ENCODE results near the gene ADCK2.
"Not testable (repeated sequence)": the region's sequence is repeated elsewhere in the genome, so short reads cannot be mapped to it uniquely, and the experiment has no call there.

Gene ADCK2

GRCh38 chr7:140653319-140654108, 19.2 kb upstream of the ADCK2 start:
- Histone ChIP-seq H3K27ac (ENCODE audit: low read depth, low read length) (no peak overlapping the region), H3K4me3 (ENCODE audit: low read length) (peak overlapping the region; percentile 43), H3K9ac (ENCODE audit: low read length) (no peak overlapping the region), H3K4me1 (ENCODE audit: control insufficient read depth, insufficient read depth, low read length) (peaks cover 3% of the 10 kb centered on the region), H3K36me3 (ENCODE audit: control insufficient read depth, insufficient read depth, low read length) (no peaks in the 10 kb centered on the region), H3K27me3 (ENCODE audit: control insufficient read depth, insufficient read depth, low read length) (no peaks in the 10 kb centered on the region)

- Histone ChIP-seq H3K9ac (ENCODE audit: low read length) (no peak overlapping the region), H3K27me3 (ENCODE audit: control insufficient read depth, insufficient read depth, low read length) (no peaks in the 10 kb centered on the region), H3K27ac (ENCODE audit: low read depth, low read length) (no peak overlapping the region), H3K4me3 (ENCODE audit: low read length) (no peak overlapping the region), H3K4me1 (ENCODE audit: control insufficient read depth, insufficient read depth, low read length) (peaks cover 3% of the 10 kb centered on the region), H3K36me3 (ENCODE audit: control insufficient read depth, insufficient read depth, low read length) (no peaks in the 10 kb centered on the region)
Measured at GRCh38 chr7:140654109-140654387, 18.7 kb upstream of the ADCK2 start.

GRCh38 chr7:140654661-140655060, 18.1 kb upstream of the ADCK2 start:
- peaks cover 3% of the 10 kb centered on the region for H3K4me1 ChIP-seq (ENCODE audit: control insufficient read depth, insufficient read depth, low read length)
- H3K27me3 ChIP-seq (ENCODE audit: control insufficient read depth, insufficient read depth, low read length), result no peaks in the 10 kb centered on the region
- H3K36me3 ChIP-seq (ENCODE audit: control insufficient read depth, insufficient read depth, low read length), result no peaks in the 10 kb centered on the region
- no peak overlapping the region for H3K27ac ChIP-seq (ENCODE audit: low read depth, low read length)
- no peak overlapping the region for H3K9ac ChIP-seq (ENCODE audit: low read length)
- no peak overlapping the region for H3K4me3 ChIP-seq (ENCODE audit: low read length)

DNA sequence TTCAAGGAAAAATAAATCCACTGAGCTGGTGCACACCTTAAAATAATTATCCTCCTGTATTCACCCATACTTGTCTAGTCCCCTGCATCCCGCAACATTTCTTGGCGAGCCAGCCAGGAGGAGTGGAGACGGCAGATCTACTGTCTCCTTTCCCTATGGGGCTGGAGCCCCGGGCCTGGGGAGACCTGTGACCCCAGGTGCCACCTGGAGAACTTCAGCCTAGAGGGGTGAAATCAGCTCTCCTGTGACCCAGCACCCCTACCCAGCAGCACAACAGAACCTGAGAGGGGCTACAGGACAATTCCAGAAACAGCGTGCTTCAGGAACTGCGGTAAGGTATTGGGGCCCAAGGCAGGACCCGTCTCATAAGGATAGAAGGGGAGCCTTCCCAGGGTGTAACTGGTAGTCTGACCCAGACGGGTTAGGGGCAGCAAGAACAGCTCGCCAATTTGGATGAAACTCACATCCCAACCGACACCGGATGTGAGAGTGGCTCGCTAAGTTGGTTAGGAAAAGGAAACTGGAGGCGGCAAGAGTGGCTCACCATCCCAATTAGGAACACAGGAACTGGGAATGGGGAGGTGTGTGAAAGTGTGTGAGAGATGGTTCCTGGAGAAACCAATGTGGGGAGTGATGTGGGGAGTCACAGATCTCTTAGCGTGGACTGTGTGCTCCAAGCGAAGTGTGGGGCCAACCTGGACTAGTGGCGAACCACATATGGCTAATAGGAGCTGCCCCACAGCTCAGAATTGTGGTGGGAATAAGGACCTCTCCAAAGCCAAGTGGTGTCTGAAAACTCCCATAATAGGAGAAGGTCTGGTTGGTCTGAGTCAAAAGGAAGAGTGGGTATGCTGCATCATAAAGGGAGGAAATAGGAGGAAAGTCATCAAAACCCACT, 17.0 kb upstream of the ADCK2 start:
- Histone ChIP-seq H3K4me1 (ENCODE audit: control insufficient read depth, insufficient read depth, low read length) (peaks cover 3% of the 10 kb centered on the region), H3K27ac (ENCODE audit: low read depth, low read length) (no peak overlapping the region), H3K4me3 (ENCODE audit: low read length) (peak overlapping the region; percentile 51), H3K9ac (ENCODE audit: low read length) (no peak overlapping the region), H3K36me3 (ENCODE audit: control insufficient read depth, insufficient read depth, low read length) (no peaks in the 10 kb centered on the region), H3K27me3 (ENCODE audit: control insufficient read depth, insufficient read depth, low read length) (no peaks in the 10 kb centered on the region)

GRCh38 chr7:140656548-140657515, 15.9 kb upstream of the ADCK2 start:
- peak overlapping the region; percentile 28 for H3K9ac ChIP-seq (ENCODE audit: low read length)
- H3K4me1 ChIP-seq (ENCODE audit: control insufficient read depth, insufficient read depth, low read length), result peaks cover 3% of the 10 kb centered on the region
- H3K4me3 ChIP-seq (ENCODE audit: low read length), result peak overlapping the region; percentile 55
- no peaks in the 10 kb centered on the region for H3K36me3 ChIP-seq (ENCODE audit: control insufficient read depth, insufficient read depth, low read length)
- peak overlapping the region; percentile 44 for H3K27ac ChIP-seq (ENCODE audit: low read depth, low read length)
- H3K27me3 ChIP-seq (ENCODE audit: control insufficient read depth, insufficient read depth, low read length), result no peaks in the 10 kb centered on the region

DNA sequence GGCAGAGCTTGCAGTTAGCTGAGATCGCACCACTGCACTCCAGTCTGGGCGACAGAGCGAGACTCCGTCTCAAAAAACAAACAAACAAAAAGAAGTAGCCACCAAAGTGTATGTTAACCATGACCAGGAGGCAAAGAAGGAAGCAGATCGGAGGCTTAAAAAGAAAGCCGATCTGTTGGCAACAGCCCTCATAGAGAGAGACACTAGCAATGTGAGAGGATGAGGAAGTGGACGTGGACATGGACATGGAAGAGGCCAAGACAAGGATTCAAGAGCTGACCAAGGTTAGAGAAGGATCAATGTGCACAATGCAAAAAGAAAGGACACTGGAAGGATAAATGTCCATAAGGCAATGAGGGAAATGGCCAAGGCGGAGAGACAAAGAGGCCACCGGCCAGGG, 14.9 kb upstream of the ADCK2 start:
- Histone ChIP-seq H3K27ac (ENCODE audit: low read depth, low read length) (no peak overlapping the region), H3K36me3 (ENCODE audit: control insufficient read depth, insufficient read depth, low read length) (no peaks in the 10 kb centered on the region), H3K9ac (ENCODE audit: low read length) (no peak overlapping the region), H3K4me3 (ENCODE audit: low read length) (no peak overlapping the region), H3K27me3 (ENCODE audit: control insufficient read depth, insufficient read depth, low read length) (no peaks in the 10 kb centered on the region), H3K4me1 (ENCODE audit: control insufficient read depth, insufficient read depth, low read length) (peaks cover 3% of the 10 kb centered on the region)

DNA sequence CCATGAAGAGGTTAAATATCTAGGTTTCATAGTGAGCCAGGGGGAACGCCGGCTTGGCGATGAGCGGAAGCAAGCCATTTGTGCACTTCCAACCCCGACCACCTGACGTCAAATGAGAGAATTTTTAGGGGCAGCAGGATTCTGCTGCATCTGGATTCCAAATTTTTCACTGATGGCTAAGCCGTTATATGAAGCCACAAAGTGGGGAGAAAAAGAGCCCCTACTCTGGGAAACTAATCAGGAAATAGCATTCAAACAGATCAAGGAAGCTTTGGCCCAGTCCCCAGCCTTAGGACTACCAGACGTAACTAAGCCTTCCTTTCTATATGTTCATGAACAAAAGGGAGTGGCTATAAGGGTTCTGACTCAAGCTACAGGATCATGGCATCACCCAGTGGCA, 12.9 kb upstream of the ADCK2 start:
- no peak overlapping the region for H3K27ac ChIP-seq (ENCODE audit: low read depth, low read length)
- H3K4me1 ChIP-seq (ENCODE audit: control insufficient read depth, insufficient read depth, low read length), result no peaks in the 10 kb centered on the region
- H3K36me3 ChIP-seq (ENCODE audit: control insufficient read depth, insufficient read depth, low read length), result no peaks in the 10 kb centered on the region
- H3K9ac ChIP-seq (ENCODE audit: low read length), result no peak overlapping the region
- H3K4me3 ChIP-seq (ENCODE audit: low read length), result no peak overlapping the region
- no peaks in the 10 kb centered on the region for H3K27me3 ChIP-seq (ENCODE audit: control insufficient read depth, insufficient read depth, low read length)

- Histone ChIP-seq H3K4me1 (ENCODE audit: control insufficient read depth, insufficient read depth, low read length) (no peaks in the 10 kb centered on the region), H3K27ac (ENCODE audit: low read depth, low read length) (no peak overlapping the region), H3K4me3 (ENCODE audit: low read length) (no peak overlapping the region), H3K27me3 (ENCODE audit: control insufficient read depth, insufficient read depth, low read length) (no peaks in the 10 kb centered on the region), H3K9ac (ENCODE audit: low read length) (no peak overlapping the region), H3K36me3 (ENCODE audit: control insufficient read depth, insufficient read depth, low read length) (no peaks in the 10 kb centered on the region)
Measured at GRCh38 chr7:140661124-140661523, 11.6 kb upstream of the ADCK2 start.

DNA sequence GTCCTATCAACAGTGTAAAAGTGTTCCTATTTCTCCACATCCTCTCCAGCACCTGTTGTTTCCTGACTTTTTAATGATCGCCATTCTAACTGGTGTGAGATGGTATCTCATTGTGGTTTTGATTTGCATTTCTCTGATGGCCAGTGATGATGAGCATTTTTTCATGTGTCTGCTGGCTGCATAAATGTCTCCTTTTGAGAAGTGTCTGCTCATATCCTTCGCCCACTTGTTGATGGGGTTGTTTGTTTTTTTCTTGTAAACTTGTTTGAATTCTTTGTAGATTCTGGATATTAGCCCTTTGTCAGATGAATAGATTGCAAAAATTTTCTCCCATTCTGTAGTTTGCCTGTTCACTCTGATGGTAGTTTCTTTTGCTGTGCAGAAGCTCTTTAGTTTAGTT, 9.8 kb upstream of the ADCK2 start:
- H3K36me3 ChIP-seq (ENCODE audit: control insufficient read depth, insufficient read depth, low read length); H3K9ac ChIP-seq (ENCODE audit: low read length); H3K27me3 ChIP-seq (ENCODE audit: control insufficient read depth, insufficient read depth, low read length); H3K27ac ChIP-seq (ENCODE audit: low read depth, low read length); H3K4me1 ChIP-seq (ENCODE audit: control insufficient read depth, insufficient read depth, low read length); H3K4me3 ChIP-seq (ENCODE audit: low read length): not testable (repeated sequence)

DNA sequence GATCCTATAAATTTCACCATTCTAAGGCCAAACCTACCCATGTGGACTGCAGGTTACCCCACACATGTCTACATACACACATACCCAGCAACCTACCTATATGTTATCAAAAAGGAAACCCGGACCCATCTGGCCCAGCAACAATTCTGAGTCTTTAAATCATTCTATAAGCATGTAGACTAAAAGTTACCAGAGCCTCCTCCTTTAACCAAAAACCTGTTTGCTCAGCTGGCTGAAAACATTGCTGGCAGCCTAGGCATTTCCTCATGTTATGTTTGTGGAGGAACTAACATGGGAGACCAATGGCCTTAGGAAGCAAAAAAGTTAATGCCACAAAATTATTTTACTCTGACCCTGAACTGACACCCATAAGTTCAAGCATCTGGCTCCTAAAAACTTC, 5.3 kb upstream of the ADCK2 start:
- Histone ChIP-seq H3K27me3 (ENCODE audit: control insufficient read depth, insufficient read depth, low read length) (no peaks in the 10 kb centered on the region), H3K4me1 (ENCODE audit: control insufficient read depth, insufficient read depth, low read length) (no peaks in the 10 kb centered on the region), H3K27ac (ENCODE audit: low read depth, low read length) (no peak overlapping the region), H3K36me3 (ENCODE audit: control insufficient read depth, insufficient read depth, low read length) (no peaks in the 10 kb centered on the region), H3K9ac (ENCODE audit: low read length) (no peak overlapping the region), H3K4me3 (ENCODE audit: low read length) (no peak overlapping the region)

- H3K27ac ChIP-seq (ENCODE audit: low read depth, low read length), result no peak overlapping the region
- H3K4me3 ChIP-seq (ENCODE audit: low read length), result no peak overlapping the region
- H3K27me3 ChIP-seq (ENCODE audit: control insufficient read depth, insufficient read depth, low read length), result no peaks in the 10 kb centered on the region
- H3K4me1 ChIP-seq (ENCODE audit: control insufficient read depth, insufficient read depth, low read length), result peaks cover under 1% of the 10 kb centered on the region
- H3K9ac ChIP-seq (ENCODE audit: low read length), result no peak overlapping the region
- H3K36me3 ChIP-seq (ENCODE audit: control insufficient read depth, insufficient read depth, low read length), result no peaks in the 10 kb centered on the region
Measured at GRCh38 chr7:140668641-140669040, 4.1 kb upstream of the ADCK2 start.

DNA sequence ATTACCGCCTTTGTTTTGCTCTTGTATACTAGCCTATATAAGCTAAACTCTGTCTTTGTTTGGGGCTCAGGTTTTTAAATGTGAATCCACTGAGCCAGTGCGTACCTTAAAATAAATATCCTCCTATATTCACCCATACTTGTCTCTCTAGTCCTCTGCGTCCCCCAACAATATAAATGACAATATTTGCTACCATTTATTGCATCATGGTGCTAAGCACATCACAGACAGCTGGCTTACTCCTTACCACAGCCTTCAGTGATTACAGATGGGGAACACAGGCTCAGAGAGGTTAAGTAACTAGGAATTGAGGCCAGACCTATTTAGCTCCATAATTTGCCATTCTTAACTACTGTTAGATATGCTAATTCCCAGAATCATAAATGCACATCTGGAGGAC, 3.4 kb upstream of the ADCK2 start:
- H3K36me3 ChIP-seq (ENCODE audit: control insufficient read depth, insufficient read depth, low read length), result no peaks in the 10 kb centered on the region
- no peaks in the 10 kb centered on the region for H3K27me3 ChIP-seq (ENCODE audit: control insufficient read depth, insufficient read depth, low read length)
- no peak overlapping the region for H3K27ac ChIP-seq (ENCODE audit: low read depth, low read length)

More for the DNA sequence above, 3.4 kb upstream of the ADCK2 start:
- Histone ChIP-seq H3K9ac (ENCODE audit: low read length) (no peak overlapping the region), H3K4me1 (ENCODE audit: control insufficient read depth, insufficient read depth, low read length) (peaks cover 2% of the 10 kb centered on the region), H3K4me3 (ENCODE audit: low read length) (no peak overlapping the region)

Measured in rectal smooth muscle tissue (tissue), 1 donor.